DOHH2 (cell line): ENCODE results near the gene IFI27.

Experiments
- H3F3A ChIP-seq: fragments of 200-600 bp; sonication (generic), shearing (Covaris generic); 2 replicates; pipeline ENCODE4 v1.6.0; 2016; ENCODE audit warnings: antibody characterized with exemption, mild to moderate bottlenecking; ENCODE audit not compliant: control insufficient read depth, insufficient read depth
- H3K27ac ChIP-seq: fragments of 200-600 bp; sonication (generic); 2 replicates; pipeline ENCODE4 v1.5.1; 2014; ENCODE audit warnings: low read depth, mild to moderate bottlenecking, low read length, moderate library complexity
- H3K27me3 ChIP-seq: fragments of 200-600 bp; sonication (generic); 2 replicates; pipeline ENCODE4 v1.6.1; 2014; ENCODE audit warnings: mild to moderate bottlenecking, low read length, mixed read lengths; ENCODE audit not compliant: control insufficient read depth
- H3K36me3 ChIP-seq: fragments of 200-600 bp; sonication (generic); 2 replicates; pipeline ENCODE4 v1.6.1; 2014; ENCODE audit warnings: mild to moderate bottlenecking, low read length, moderate library complexity, mixed read lengths; ENCODE audit not compliant: control insufficient read depth
- H3K4me1 ChIP-seq: fragments of 200-600 bp; sonication (generic); 2 replicates; pipeline ENCODE4 v1.6.1; 2014; ENCODE audit warnings: mild to moderate bottlenecking, low read length, mixed read lengths; ENCODE audit not compliant: control insufficient read depth
- H3K4me2 ChIP-seq: fragments of 200-600 bp; sonication (generic); 2 replicates; pipeline ENCODE4 v1.6.0; 2014; ENCODE audit warnings: mild to moderate bottlenecking, low read length, moderate library complexity
- H3K4me3 ChIP-seq: fragments of 200-600 bp; sonication (generic); 2 replicates; pipeline ENCODE4 v1.5.1; 2014; ENCODE audit warnings: mild to moderate bottlenecking, low read length, mixed read lengths
- H3K79me2 ChIP-seq: fragments of 200-600 bp; sonication (generic); 2 replicates; pipeline ENCODE4 v1.6.1; 2014; ENCODE audit warnings: mild to moderate bottlenecking, low read length, mixed read lengths; ENCODE audit not compliant: control insufficient read depth
- H3K9me2 ChIP-seq: fragments of 200-600 bp; sonication (generic); replicated peaks from 2 replicates; pipeline ENCODE4 v1.6.1; 2014; ENCODE audit warnings: mild to moderate bottlenecking, low read length, mixed read lengths; ENCODE audit not compliant: control insufficient read depth
- H3K9me3 ChIP-seq: fragments of 200-600 bp; sonication (generic); 2 replicates; pipeline ENCODE4 v1.6.1; 2014; ENCODE audit warnings: antibody characterized with exemption, low read length, mixed read lengths; ENCODE audit not compliant: control insufficient read depth, insufficient read depth
- H4K20me1 ChIP-seq: fragments of 200-600 bp; sonication (generic); 2 replicates; pipeline ENCODE4 v1.6.0; 2014; ENCODE audit warnings: low read depth, mild to moderate bottlenecking, antibody characterized with exemption, low read length, moderate library complexity; ENCODE audit not compliant: control insufficient read depth, insufficient read depth
- EZH2phosphoT487 ChIP-seq: fragments of 200-600 bp; sonication (generic); IDR thresholded peaks from 2 replicates; pipeline ENCODE4 v1.6.1; 2017; ENCODE audit warnings: borderline replicate concordance, mild to moderate bottlenecking, antibody characterized with exemption, low read length, moderate library complexity, mixed read lengths
- TF ChIP-seq, protein P1 (sequence below): fragments of 200-600 bp; sonication (generic); IDR thresholded peaks from one replicate; pipeline ENCODE4 v1.5.1; 2014; ENCODE audit warnings: antibody characterized with exemption, mild to moderate bottlenecking, low read depth, low read length; ENCODE audit not compliant: poor library complexity, severe bottlenecking

Gene IFI27

DNA sequence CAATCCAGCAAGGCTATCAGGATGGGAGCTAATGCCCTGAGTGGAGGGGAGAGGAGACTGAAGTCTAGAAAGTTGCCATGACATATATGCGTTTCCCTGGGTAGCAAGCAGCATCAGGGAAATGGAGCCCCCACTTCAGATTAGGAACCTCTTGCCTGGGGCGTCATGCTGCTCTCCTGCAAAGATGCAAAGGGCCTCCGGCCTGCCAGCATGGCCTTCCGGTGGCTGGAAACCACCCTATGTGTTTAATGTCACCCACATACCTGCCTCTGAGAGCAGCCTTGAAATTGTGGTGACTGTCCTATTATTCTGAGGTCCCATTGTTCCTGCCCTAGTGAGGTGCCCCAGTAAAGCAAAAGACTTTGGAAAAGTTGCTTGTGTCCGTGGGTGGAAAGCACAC is 28.9 kb downstream of the IFI27 start:
- H3K4me2 ChIP-seq: no peak overlapping the region
- H4K20me1 ChIP-seq: no peaks in the 10 kb centered on the region
- no peak overlapping the region for H3K4me3 ChIP-seq
- H3K9me2 ChIP-seq: no peaks in the 10 kb centered on the region
- no peaks in the 10 kb centered on the region for H3K79me2 ChIP-seq
- no peaks in the 10 kb centered on the region for H3F3A ChIP-seq
- H3K9me3 ChIP-seq: no peaks in the 10 kb centered on the region
- H3K27ac ChIP-seq: no peak overlapping the region
- peaks cover 3% of the 10 kb centered on the region; the same call in 1 of the 2 replicates for H3K27me3 ChIP-seq
- TF ChIP-seq EZH2phosphoT487: no peak
- TF ChIP-seq, protein P1, sequence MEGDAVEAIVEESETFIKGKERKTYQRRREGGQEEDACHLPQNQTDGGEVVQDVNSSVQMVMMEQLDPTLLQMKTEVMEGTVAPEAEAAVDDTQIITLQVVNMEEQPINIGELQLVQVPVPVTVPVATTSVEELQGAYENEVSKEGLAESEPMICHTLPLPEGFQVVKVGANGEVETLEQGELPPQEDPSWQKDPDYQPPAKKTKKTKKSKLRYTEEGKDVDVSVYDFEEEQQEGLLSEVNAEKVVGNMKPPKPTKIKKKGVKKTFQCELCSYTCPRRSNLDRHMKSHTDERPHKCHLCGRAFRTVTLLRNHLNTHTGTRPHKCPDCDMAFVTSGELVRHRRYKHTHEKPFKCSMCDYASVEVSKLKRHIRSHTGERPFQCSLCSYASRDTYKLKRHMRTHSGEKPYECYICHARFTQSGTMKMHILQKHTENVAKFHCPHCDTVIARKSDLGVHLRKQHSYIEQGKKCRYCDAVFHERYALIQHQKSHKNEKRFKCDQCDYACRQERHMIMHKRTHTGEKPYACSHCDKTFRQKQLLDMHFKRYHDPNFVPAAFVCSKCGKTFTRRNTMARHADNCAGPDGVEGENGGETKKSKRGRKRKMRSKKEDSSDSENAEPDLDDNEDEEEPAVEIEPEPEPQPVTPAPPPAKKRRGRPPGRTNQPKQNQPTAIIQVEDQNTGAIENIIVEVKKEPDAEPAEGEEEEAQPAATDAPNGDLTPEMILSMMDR: no peak
- H3K36me3 ChIP-seq: no peaks in the 10 kb centered on the region
- H3K4me1 ChIP-seq: no peaks in the 10 kb centered on the region; the same call in 1 of the 2 replicates

DNA sequence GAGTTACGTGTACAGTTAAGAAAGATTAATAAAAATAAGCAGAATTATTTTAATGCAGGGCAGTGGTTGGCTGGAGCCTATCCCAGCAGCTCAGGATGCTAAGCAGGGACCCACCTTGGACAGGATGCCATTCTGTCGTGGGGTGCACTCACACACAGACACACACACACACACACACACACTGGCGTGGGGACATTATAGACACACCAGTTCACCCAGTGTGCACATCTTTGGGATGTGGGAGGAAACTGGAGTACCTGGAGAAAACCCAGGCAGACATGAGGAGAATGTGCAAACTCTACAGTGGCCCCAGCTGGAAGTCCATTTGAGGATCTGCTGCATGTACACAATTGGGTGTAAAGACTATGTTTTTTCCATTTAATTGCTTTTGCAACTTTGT is 31.7 kb downstream of the IFI27 start:
- H3K9me2 ChIP-seq: no peaks in the 10 kb centered on the region
- no peak overlapping the region for H3K4me3 ChIP-seq
- peaks cover 13% of the 10 kb centered on the region for H3K4me1 ChIP-seq
- no peak overlapping the region for H3K4me2 ChIP-seq
- H3K27ac ChIP-seq: no peak overlapping the region
- no peaks in the 10 kb centered on the region for H3K79me2 ChIP-seq
- no peaks in the 10 kb centered on the region for H3K9me3 ChIP-seq
- no peaks in the 10 kb centered on the region for H3K36me3 ChIP-seq
- TF ChIP-seq EZH2phosphoT487: no peak
- TF ChIP-seq, protein P1: no peak
- H3K27me3 ChIP-seq: no peaks in the 10 kb centered on the region
- H4K20me1 ChIP-seq: no peaks in the 10 kb centered on the region
- H3F3A ChIP-seq: no peaks in the 10 kb centered on the region

- no peaks in the 10 kb centered on the region for H3K36me3 ChIP-seq
- TF ChIP-seq EZH2phosphoT487: no peak
- TF ChIP-seq, protein P1: no peak
- H3K4me2 ChIP-seq: no peak overlapping the region
- H3K9me2 ChIP-seq: no peaks in the 10 kb centered on the region
- no peaks in the 10 kb centered on the region for H4K20me1 ChIP-seq
- no peak overlapping the region for H3K4me3 ChIP-seq
- no peaks in the 10 kb centered on the region for H3K79me2 ChIP-seq
- H3K27ac ChIP-seq: no peak overlapping the region
- H3K27me3 ChIP-seq: no peaks in the 10 kb centered on the region
- H3F3A ChIP-seq: no peaks in the 10 kb centered on the region
- no peaks in the 10 kb centered on the region for H3K9me3 ChIP-seq
- H3K4me1 ChIP-seq: peaks cover 13% of the 10 kb centered on the region
Observed at GRCh38 chr14:94142836-94143235, 32.3 kb downstream of the IFI27 start.
